HCT116 (cell line): ENCODE results near the gene CD44. TPM values are rescaled to one million over a fixed set of nuclear protein-coding genes. Genes with fewer than 3 reads are reported as not detected.

ENCODE experiments used
- ATAC-seq: fragments of 200-7000 bp; cut with Tn5 transposase; 2 replicates; pipeline ENCODE4 v1.9.1; 2020; ENCODE audit warnings: mild to moderate bottlenecking, moderate library complexity
- BruUV-seq: library from RNA; stranded (reverse); fragments of 400-500 nt; replicated peaks from 2 replicates; lab custom pipeline; 2021; lab: Mats Ljungman, UMichigan
- CTCF ChIA-PET: fragments of 300-600 bp; sonication (Branson Sonifier 250); formaldehyde crosslinking; loops from one replicate; lab custom pipeline; 2021; ENCODE audit warnings: antibody characterized with exemption; lab: Charles Lee
- POLR2A ChIA-PET: fragments of 300-600, 350-600 bp; sonication (Branson Sonifier 250); formaldehyde crosslinking; loops from one replicate; lab custom pipeline; 2021; ENCODE audit warnings: antibody characterized with exemption; lab: Charles Lee
- RAD21 ChIA-PET, 2 experiments: fragments of 300-600 bp; sonication (Branson Sonifier 250); formaldehyde crosslinking; loops; one replicate each; lab custom pipeline; 2023; ENCODE audit warnings: low total read pairs in 2 of 2; ENCODE audit not compliant: uncharacterized antibody in 2 of 2, unreplicated experiment in 2 of 2, low non-redundant PET in 1 of 2; lab: Charles Lee
- DNase-seq: peaks from one replicate; pipeline ENCODE4 v3.0.0-alpha.2; 2010; ENCODE audit warnings: low read depth, low spot score
- H2AFZ ChIP-seq: fragments of 200-600 bp; shearing (Covaris generic), sonication (generic); 2 replicates; pipeline ENCODE4 v1.6.1; 2017; ENCODE audit warnings: low read depth, mixed run types, mixed read lengths, antibody characterized with exemption, low read length; ENCODE audit not compliant: poor library complexity, severe bottlenecking
- H3K27ac ChIP-seq: 2 replicates; pipeline ENCODE4 v1.5.1; 2012; ENCODE audit warnings: low read depth, low read length
- H3K27me3 ChIP-seq: fragments of 200-600 bp; sonication (generic); 2 replicates; pipeline ENCODE4 v1.6.1; 2016; ENCODE audit warnings: mixed run types, low read length, mixed read lengths; ENCODE audit not compliant: insufficient read depth
- H3K36me3 ChIP-seq, 2 experiments: fragments of 200-500 bp in 1 of 2; fragments of 200-600 bp in 1 of 2; sonication (Bioruptor generic) in 1 of 2; sonication (generic) in 1 of 2; 2 replicates each; pipeline versions ENCODE4 v1.5.1 to v1.6.1; 2014 to 2016; ENCODE audit warnings: low read length in 2 of 2, inconsistent platforms in 1 of 2, mixed read lengths in 1 of 2, mixed run types in 1 of 2; ENCODE audit not compliant: insufficient read depth in 2 of 2, control insufficient read depth in 1 of 2
- H3K4me1 ChIP-seq, 2 experiments: fragments of 200-600 bp in 1 of 2; sonication (generic) in 1 of 2; 2 replicates each; pipeline versions ENCODE4 v1.5.1 to v1.6.1; 2012 to 2017; ENCODE audit warnings: low read length in 2 of 2, inconsistent platforms in 1 of 2, mild to moderate bottlenecking in 1 of 2, mixed read lengths in 1 of 2, mixed run types in 1 of 2, moderate library complexity in 1 of 2; ENCODE audit not compliant: insufficient read depth in 2 of 2, control insufficient read depth in 1 of 2
- H3K4me2 ChIP-seq: fragments of 200-600 bp; sonication (generic); 2 replicates; pipeline ENCODE4 v1.6.1; 2017; ENCODE audit warnings: mixed run types, low read length, mixed read lengths
- H3K4me3 ChIP-seq, 2 experiments: fragments of 200-600 bp in 1 of 2; sonication (generic) in 1 of 2; replicated peaks in 1 of 2; 2 replicates each; pipeline ENCODE4 v1.5.1; 2011 to 2016; ENCODE audit warnings: low read length in 2 of 2, control low read depth in 1 of 2, low read depth in 1 of 2, mild to moderate bottlenecking in 1 of 2, mixed read lengths in 1 of 2, mixed run types in 1 of 2
- H3K79me2 ChIP-seq: fragments of 200-600 bp; sonication (generic); 2 replicates; pipeline ENCODE4 v1.6.1; 2017; ENCODE audit warnings: mild to moderate bottlenecking, mixed run types, low read length, moderate library complexity, mixed read lengths; ENCODE audit not compliant: insufficient read depth
- H3K9ac ChIP-seq: fragments of 200-600 bp; sonication (generic); 2 replicates; pipeline ENCODE4 v1.6.1; 2016; ENCODE audit warnings: low read length, mixed read lengths
- H3K9me2 ChIP-seq: fragments of 200-600 bp; sonication (generic), shearing (Covaris generic); 2 replicates; pipeline ENCODE4 v1.6.1; 2017; ENCODE audit warnings: mixed run types, mild to moderate bottlenecking, moderate library complexity; ENCODE audit not compliant: insufficient read depth
- H3K9me3 ChIP-seq, 2 experiments: fragments of 200-500 bp in 1 of 2; fragments of 200-600 bp in 1 of 2; sonication (Bioruptor generic) in 1 of 2; sonication (generic) in 1 of 2; 2 replicates each; pipeline ENCODE4 v1.6.1; 2014 to 2017; ENCODE audit warnings: low read length in 2 of 2, mixed read lengths in 2 of 2, inconsistent platforms in 1 of 2, low read depth in 1 of 2, mild to moderate bottlenecking in 1 of 2, mixed run types in 1 of 2, moderate library complexity in 1 of 2; ENCODE audit not compliant: control insufficient read depth in 1 of 2, insufficient read depth in 1 of 2
- H4K20me1 ChIP-seq: fragments of 200-600 bp; sonication (generic), shearing (Covaris generic); 2 replicates; pipeline ENCODE4 v1.6.1; 2017; ENCODE audit warnings: mixed run types, mild to moderate bottlenecking, moderate library complexity; ENCODE audit not compliant: insufficient read depth
- EZH2 ChIP-seq: fragments of 200-600 bp; sonication (generic); IDR thresholded peaks from 2 replicates; pipeline ENCODE4 v1.6.1; 2017; ENCODE audit warnings: antibody characterized with exemption, mixed run types
- REST ChIP-seq: IDR thresholded peaks from 2 replicates; pipeline ENCODE4 v1.6.1; 2012; ENCODE audit warnings: low read depth
- TCF7L2 ChIP-seq: IDR thresholded peaks from 2 replicates; pipeline ENCODE4 v1.7.0; 2011; ENCODE audit warnings: borderline replicate concordance, inconsistent platforms; ENCODE audit not compliant: insufficient read depth, insufficient read length; ENCODE audit errors: extremely low read depth
- YY1 ChIP-seq: IDR thresholded peaks from 2 replicates; pipeline ENCODE4 v1.6.1; 2011; ENCODE audit warnings: low read length, low read depth, moderate library complexity, mild to moderate bottlenecking; ENCODE audit not compliant: insufficient replicate concordance; ENCODE audit errors: extremely low read depth
- ZBTB33 ChIP-seq: IDR thresholded peaks from 2 replicates; pipeline ENCODE4 v1.6.1; 2011; ENCODE audit warnings: mild to moderate bottlenecking, low read length, moderate library complexity; ENCODE audit not compliant: insufficient replicate concordance; ENCODE audit errors: extremely low read depth
- ZFX ChIP-seq: fragments of 450-650 bp; IDR thresholded peaks from 2 replicates; pipeline ENCODE4 v1.6.1; 2017
- intact Hi-C: fragments of 100-400 bp; cut with micrococcal nuclease; formaldehyde crosslinking; loops from 2 replicates; pipeline ENCODE4 v1.10.0; 2022
- total RNA-seq: library from RNA; stranded (reverse); gene quantifications from one replicate; pipeline ENCODE4 v1.2.1, GENCODE V29; 2021; ENCODE audit not compliant: unreplicated experiment

Gene CD44
- total RNA-seq, 1 experiment from 2014 or later, result 742 TPM

- TF ChIP-seq ZBTB33 (no peak), EZH2 (no peak), REST (no peak), ZFX (no peak), YY1 (no peak), TCF7L2 (no peak)
- TF ChIP-seq, all 23 proteins: peak for 0
Measured at GRCh38 chr11:35259529-35259928, 120.6 kb downstream of the CD44 start (continued).

- TF ChIP-seq YY1, result no peak
- ATAC-seq (no peak), DNase-seq (no peak)
- POLR2A ChIA-PET, result no interaction called here
- Histone ChIP-seq H3K9me2 (no peaks in the 10 kb centered on the region), H3K9me3 (no peaks in the 10 kb centered on the region), H4K20me1 (no peaks in the 10 kb centered on the region), H3K4me2 (no peak overlapping the region), H3K9ac (no peak overlapping the region), H3K36me3 (no peaks in the 10 kb centered on the region), H3K79me2 (no peaks in the 10 kb centered on the region), H3K4me3 (no peak overlapping the region), H3K27ac (no peak overlapping the region), H2AFZ (no peak overlapping the region), H3K27me3 (peaks cover 5% of the 10 kb centered on the region; the same call in 1 of the 2 replicates), H3K4me1 (no peaks in the 10 kb centered on the region)
- BruUV-seq, result no TSS peak
- RAD21 ChIA-PET, result no interaction called here
- intact Hi-C loops, result no loop called here
- CTCF ChIA-PET, result no interaction called here
Measured at GRCh38 chr11:35260342-35260985, 121.5 kb downstream of the CD44 start.
